Endodermal cell (in vitro differentiated cells): Measurements from ENCODE around the gene DSE. TPM values are rescaled to one million over a fixed set of nuclear protein-coding genes. Genes with fewer than 3 reads are reported as not detected.

Source experiments
- DNase-seq: peaks from one replicate; pipeline ENCODE4 v3.0.0-alpha.2; 2017
- H3K27ac ChIP-seq: 2 replicates; pipeline ENCODE4 v1.5.1; 2013; ENCODE audit warnings: mild to moderate bottlenecking, low read depth, low read length, moderate library complexity
- H3K27me3 ChIP-seq: 2 replicates; pipeline ENCODE4 v1.6.1; 2013; ENCODE audit warnings: mild to moderate bottlenecking, low read length, moderate library complexity; ENCODE audit not compliant: insufficient read depth, control insufficient read depth, poor library complexity, severe bottlenecking
- H3K36me3 ChIP-seq: 2 replicates; pipeline ENCODE4 v1.7.0; 2013; ENCODE audit warnings: mild to moderate bottlenecking, low read length, moderate library complexity; ENCODE audit not compliant: control insufficient read depth, insufficient read depth
- H3K4me1 ChIP-seq: one replicate; pipeline ENCODE4 v1.7.0; 2013; ENCODE audit warnings: low read length; ENCODE audit not compliant: control insufficient read depth, insufficient read depth
- H3K4me3 ChIP-seq: 2 replicates; pipeline ENCODE4 v1.5.1; 2013; ENCODE audit warnings: mild to moderate bottlenecking, low read length, moderate library complexity
- H3K9ac ChIP-seq: 2 replicates; pipeline ENCODE4 v1.6.1; 2013; ENCODE audit warnings: mild to moderate bottlenecking, low read length, moderate library complexity; ENCODE audit not compliant: poor library complexity, severe bottlenecking; ENCODE audit errors: extremely low read depth
- H3K9me3 ChIP-seq: 2 replicates; pipeline ENCODE4 v1.6.1; 2013; ENCODE audit warnings: mild to moderate bottlenecking, low read length, moderate library complexity; ENCODE audit not compliant: control insufficient read depth
- H3K27ac Mint-ChIP-seq: 2 replicates; pipeline ENCODE4 v1.8.0; 2020; ENCODE audit warnings: mixed read lengths
- H3K27me3 Mint-ChIP-seq: 2 replicates; pipeline ENCODE4 v1.8.0; 2021; ENCODE audit warnings: mild to moderate bottlenecking, mixed read lengths; ENCODE audit not compliant: insufficient read depth
- H3K36me3 Mint-ChIP-seq: 2 replicates; pipeline ENCODE4 v1.8.0; 2020; ENCODE audit warnings: low read depth, mixed read lengths
- H3K4me1 Mint-ChIP-seq: 2 replicates; pipeline ENCODE4 v1.8.0; 2020; ENCODE audit warnings: mixed read lengths
- H3K4me3 Mint-ChIP-seq: 2 replicates; pipeline ENCODE4 v1.8.0; 2020; ENCODE audit warnings: mild to moderate bottlenecking, moderate library complexity, mixed read lengths
- H3K9me3 Mint-ChIP-seq: 2 replicates; pipeline ENCODE4 v1.8.0; 2020; ENCODE audit warnings: mild to moderate bottlenecking, mixed read lengths
- CTCF ChIP-seq: fragments of 200-600 bp; sonication (generic); conservative IDR thresholded peaks from 2 replicates; pipeline ENCODE4 v1.5.0; 2021; ENCODE audit warnings: antibody characterized with exemption, mild to moderate bottlenecking
- WGBS, 2 experiments: methylation state at CpG; one replicate each; pipeline versions ENCODE4 v1.1.5 to v1.1.7; 2013; ENCODE audit warnings: missing lambda C conversion rate in 2 of 2, mixed read lengths in 1 of 2; ENCODE audit not compliant: insufficient coverage in 1 of 2, insufficient read length in 1 of 2; 5-methylcytosine and 5-hydroxymethylcytosine counted together
- total RNA-seq, 2 donors: library from RNA; stranded (reverse); fragmentation: NEBNext Ultra II Directional in 1 of 2; extraction: Animal tissue kit (Norgen Biotek cat#: 25700) in 1 of 2; gene quantifications; 2 replicates in 1 of 2; 3 replicates in 1 of 2; pipeline ENCODE4 v1.2.1, GENCODE V29; 2021

DSE gene
- total RNA-seq, 2 donors from 2014 or later = 42.3 to 44.3 TPM

GRCh38 chr6:116390581-116390980 lies 19.8 kb downstream of the DSE start:
- no peak for DNase-seq
- TF ChIP-seq CTCF = no peak
- H3K27me3 ChIP-seq = no peaks in the 10 kb centered on the region
- no peak overlapping the region for H3K9ac ChIP-seq
- Mint-ChIP-seq H3K9me3 (no peaks in the 10 kb centered on the region), H3K4me3 (no peak overlapping the region), H3K36me3 (peaks cover 5% of the 10 kb centered on the region), H3K27me3 (no peaks in the 10 kb centered on the region), H3K27ac (no peak overlapping the region), H3K4me1 (peaks cover 2% of the 10 kb centered on the region)
- no peaks in the 10 kb centered on the region for H3K9me3 ChIP-seq
- no peak overlapping the region for H3K27ac ChIP-seq
- no peak overlapping the region for H3K4me3 ChIP-seq
- no peaks in the 10 kb centered on the region for H3K4me1 ChIP-seq
- H3K36me3 ChIP-seq = no peaks in the 10 kb centered on the region
- WGBS, 2 experiments = 96 to 100% methylated on average over 1 to 4 of the region's 4 CpGs

GRCh38 chr6:116392132-116393013 lies 21.6 kb downstream of the DSE start:
- WGBS, 2 experiments = 91 to 100% methylated on average over 8 to 10 of the region's 10 CpGs
- Mint-ChIP-seq H3K27ac (no peak overlapping the region), H3K4me1 (no peaks in the 10 kb centered on the region), H3K4me3 (no peak overlapping the region), H3K27me3 (no peaks in the 10 kb centered on the region), H3K9me3 (no peaks in the 10 kb centered on the region), H3K36me3 (peaks cover 5% of the 10 kb centered on the region)
- no peaks in the 10 kb centered on the region for H3K4me1 ChIP-seq
- no peak for DNase-seq
- no peaks in the 10 kb centered on the region for H3K36me3 ChIP-seq
- no peak overlapping the region for H3K9ac ChIP-seq
- H3K27me3 ChIP-seq = no peaks in the 10 kb centered on the region
- no peak overlapping the region for H3K4me3 ChIP-seq
- H3K9me3 ChIP-seq = no peaks in the 10 kb centered on the region
- no peak for TF ChIP-seq CTCF
- no peak overlapping the region for H3K27ac ChIP-seq

GRCh38 chr6:116393430-116393829 lies 22.7 kb downstream of the DSE start:
- WGBS, 2 experiments = 73 to 86% methylated on average over 1 of the region's 1 CpG
- H3K4me3 ChIP-seq = no peak overlapping the region
- H3K36me3 ChIP-seq = no peaks in the 10 kb centered on the region
- Mint-ChIP-seq H3K4me1 (no peaks in the 10 kb centered on the region), H3K36me3 (peaks cover 5% of the 10 kb centered on the region), H3K27ac (no peak overlapping the region), H3K9me3 (no peaks in the 10 kb centered on the region), H3K4me3 (no peak overlapping the region), H3K27me3 (no peaks in the 10 kb centered on the region)
- no peaks in the 10 kb centered on the region for H3K9me3 ChIP-seq
- no peaks in the 10 kb centered on the region for H3K4me1 ChIP-seq
- H3K9ac ChIP-seq = no peak overlapping the region
- TF ChIP-seq CTCF = peak; percentile 49
- no peak for DNase-seq
- peak overlapping the region; percentile 29 for H3K27ac ChIP-seq
- H3K27me3 ChIP-seq = no peaks in the 10 kb centered on the region
